Activated T-cell treated with anti-CD3 and anti-CD28 coated beads, Interleukin-2, amount 50 U/mL, for 72 hours (primary cell): Measurements from ENCODE around the gene BDH1. TPM values are rescaled to one million over a fixed set of nuclear protein-coding genes. Genes with fewer than 3 reads are reported as not detected.
"Not testable (repeated sequence)": the region's sequence is repeated elsewhere in the genome, so short reads cannot be mapped to it uniquely, and the experiment has no call there.

Source experiments
- ATAC-seq, 2 donors: fragments of 150-1000 bp; cut with Tn5 transposase; replicated peaks in 1 of 2; 2 replicates each; pipeline ENCODE4 v1.10.0; 2021; ENCODE audit warnings: moderate library complexity in 2 of 2, mild to moderate bottlenecking in 1 of 2
- DNase-seq, 2 donors: peaks; one replicate each; pipeline ENCODE4 v3.0.0; 2021 to 2022; ENCODE audit warnings: mixed read lengths in 1 of 2
- H3K27ac Mint-ChIP-seq: one replicate; pipeline ENCODE4 v1.8.0; 2022; ENCODE audit warnings: mild to moderate bottlenecking, moderate library complexity, mixed read lengths
- H3K27me3 Mint-ChIP-seq: one replicate; pipeline ENCODE4 v1.8.0; 2022; ENCODE audit warnings: low read depth, mixed read lengths
- H3K36me3 Mint-ChIP-seq, 2 donors: one replicate each; pipeline ENCODE4 v1.8.0; 2022; ENCODE audit warnings: mixed read lengths in 2 of 2, mild to moderate bottlenecking in 1 of 2; ENCODE audit not compliant: insufficient read depth in 2 of 2
- H3K4me1 Mint-ChIP-seq: one replicate; pipeline ENCODE4 v1.8.0; 2022; ENCODE audit warnings: low read depth, mixed read lengths
- H3K4me3 Mint-ChIP-seq, 2 donors: one replicate each; pipeline ENCODE4 v1.8.0; 2022; ENCODE audit warnings: mild to moderate bottlenecking in 2 of 2, mixed read lengths in 2 of 2, moderate library complexity in 2 of 2
- H3K9me3 Mint-ChIP-seq, 2 donors: one replicate each; pipeline ENCODE4 v1.8.0; 2022; ENCODE audit warnings: mixed read lengths in 2 of 2
- total RNA-seq, 2 donors: library from RNA; stranded (reverse); gene quantifications; one replicate each; pipeline ENCODE4 v1.2.3, GENCODE V29; 2022

Gene BDH1
- total RNA-seq, 2 donors from 2014 or later = 76.9 to 92.5 TPM

GRCh38 chr3:197485143-197485542 lies 70.6 kb downstream of the BDH1 start:
- H3K9me3 Mint-ChIP-seq = no peaks in the 10 kb centered on the region
- H3K36me3 Mint-ChIP-seq = no peaks in the 10 kb centered on the region
- ATAC-seq (no peak), DNase-seq (no peak)
- no peaks in the 10 kb centered on the region for H3K27me3 Mint-ChIP-seq
- no peak overlapping the region for H3K27ac Mint-ChIP-seq
- no peak overlapping the region for H3K4me3 Mint-ChIP-seq
- H3K4me1 Mint-ChIP-seq = no peaks in the 10 kb centered on the region

- Mint-ChIP-seq H3K4me3 (no peak overlapping the region), H3K4me1 (no peaks in the 10 kb centered on the region), H3K27me3 (peaks cover 6% of the 10 kb centered on the region), H3K9me3 (no peaks in the 10 kb centered on the region), H3K27ac (no peak overlapping the region), H3K36me3 (no peaks in the 10 kb centered on the region)
- no peak for DNase-seq
- ATAC-seq = no peak
Measured at GRCh38 chr3:197484204-197484901, 71.4 kb downstream of the BDH1 start.

GRCh38 chr3:197482001-197482400 lies 73.8 kb downstream of the BDH1 start:
- Mint-ChIP-seq H3K9me3 (no peaks in the 10 kb centered on the region), H3K4me1 (no peaks in the 10 kb centered on the region), H3K4me3 (no peak overlapping the region), H3K36me3 (no peaks in the 10 kb centered on the region), H3K27me3 (peaks cover 8% of the 10 kb centered on the region), H3K27ac (no peak overlapping the region)
- ATAC-seq (no peak), DNase-seq (no peak)

GRCh38 chr3:197480320-197480719 lies 75.4 kb downstream of the BDH1 start:
- ATAC-seq (no peak), DNase-seq (no peak)
- Mint-ChIP-seq H3K27me3 (peaks cover 16% of the 10 kb centered on the region), H3K27ac (no peak overlapping the region), H3K9me3 (no peaks in the 10 kb centered on the region), H3K36me3 (no peaks in the 10 kb centered on the region), H3K4me3 (no peak overlapping the region), H3K4me1 (no peaks in the 10 kb centered on the region)

GRCh38 chr3:197478746-197479668 lies 76.8 kb downstream of the BDH1 start:
- no peaks in the 10 kb centered on the region for H3K4me1 Mint-ChIP-seq
- peaks cover 22% of the 10 kb centered on the region for H3K27me3 Mint-ChIP-seq
- no peak overlapping the region for H3K27ac Mint-ChIP-seq
- no peak overlapping the region for H3K4me3 Mint-ChIP-seq
- no peaks in the 10 kb centered on the region for H3K9me3 Mint-ChIP-seq
- DNase-seq (no peak), ATAC-seq (no peak)
- no peaks in the 10 kb centered on the region for H3K36me3 Mint-ChIP-seq

GRCh38 chr3:197477816-197478215 lies 78.0 kb downstream of the BDH1 start:
- not testable (repeated sequence) for H3K27ac Mint-ChIP-seq, H3K9me3 Mint-ChIP-seq, ATAC-seq, DNase-seq, H3K4me3 Mint-ChIP-seq, H3K4me1 Mint-ChIP-seq, H3K36me3 Mint-ChIP-seq
- H3K27me3 Mint-ChIP-seq = peaks cover 22% of the 10 kb centered on the region

- ATAC-seq = no peak
- Mint-ChIP-seq H3K36me3 (no peaks in the 10 kb centered on the region), H3K9me3 (no peaks in the 10 kb centered on the region), H3K27ac (no peak overlapping the region), H3K4me3 (no peak overlapping the region), H3K4me1 (no peaks in the 10 kb centered on the region), H3K27me3 (peaks cover 22% of the 10 kb centered on the region)
- DNase-seq = no peak
Measured at GRCh38 chr3:197475997-197476525, 79.7 kb downstream of the BDH1 start.

- Mint-ChIP-seq H3K36me3 (no peaks in the 10 kb centered on the region), H3K27ac (no peak overlapping the region), H3K9me3 (no peaks in the 10 kb centered on the region), H3K4me1 (no peaks in the 10 kb centered on the region), H3K4me3 (no peak overlapping the region), H3K27me3 (peaks cover 25% of the 10 kb centered on the region)
- ATAC-seq (no peak), DNase-seq (no peak)
Measured at GRCh38 chr3:197475514-197475913, 80.3 kb downstream of the BDH1 start.

GRCh38 chr3:197472151-197472550 lies 83.6 kb downstream of the BDH1 start:
- Mint-ChIP-seq H3K27me3 (peaks cover 51% of the 10 kb centered on the region), H3K4me1 (peaks cover 4% of the 10 kb centered on the region), H3K4me3 (no peak overlapping the region), H3K27ac (no peak overlapping the region), H3K36me3 (no peaks in the 10 kb centered on the region), H3K9me3 (no peaks in the 10 kb centered on the region)
- DNase-seq = no peak
- no peak for ATAC-seq

- H3K36me3 Mint-ChIP-seq = no peaks in the 10 kb centered on the region
- H3K27me3 Mint-ChIP-seq = peaks cover 55% of the 10 kb centered on the region
- H3K4me3 Mint-ChIP-seq = no peak overlapping the region
- peaks cover 11% of the 10 kb centered on the region for H3K4me1 Mint-ChIP-seq
- ATAC-seq = no peak
- no peak for DNase-seq
- no peak overlapping the region for H3K27ac Mint-ChIP-seq
- H3K9me3 Mint-ChIP-seq = no peaks in the 10 kb centered on the region
Measured at GRCh38 chr3:197471221-197472010, 84.4 kb downstream of the BDH1 start.

GRCh38 chr3:197468866-197469382 lies 86.8 kb downstream of the BDH1 start:
- ATAC-seq = no peak
- no peaks in the 10 kb centered on the region for H3K36me3 Mint-ChIP-seq
- DNase-seq = no peak
- H3K27me3 Mint-ChIP-seq = peaks cover 48% of the 10 kb centered on the region
- H3K9me3 Mint-ChIP-seq = no peaks in the 10 kb centered on the region
- no peak overlapping the region for H3K27ac Mint-ChIP-seq
- H3K4me1 Mint-ChIP-seq = peaks cover 23% of the 10 kb centered on the region
- H3K4me3 Mint-ChIP-seq = no peak overlapping the region

GRCh38 chr3:197468167-197468566 lies 87.6 kb downstream of the BDH1 start:
- no peaks in the 10 kb centered on the region for H3K36me3 Mint-ChIP-seq
- ATAC-seq (no peak), DNase-seq (no peak)
- peaks cover 31% of the 10 kb centered on the region for H3K4me1 Mint-ChIP-seq
- peaks cover 48% of the 10 kb centered on the region for H3K27me3 Mint-ChIP-seq
- no peak overlapping the region for H3K4me3 Mint-ChIP-seq
- no peaks in the 10 kb centered on the region for H3K9me3 Mint-ChIP-seq
- H3K27ac Mint-ChIP-seq = no peak overlapping the region
